Measurements from ENCODE around the gene TAMM41. TPM values are rescaled to one million over a fixed set of nuclear protein-coding genes. Genes with fewer than 3 reads are reported as not detected.

Gene TAMM41
- total RNA-seq, 4 donors from 2014 or later: 4.9 to 29.9 (median 19.1) TPM

GRCh38 chr3:11770477-11771391 is 76.0 kb downstream of the TAMM41 start:
- TF ChIP-seq POLR2A (IDR thresholded peaks at IDR 0.05) (peak; percentile 38), CTCF (IDR thresholded peaks at IDR 0.05) (no peak), EP300 (IDR thresholded peaks at IDR 0.05; ENCODE audit: low read depth) (no peak), POLR2AphosphoS5 (IDR thresholded peaks at IDR 0.05) (peak; percentile 62 to 69 (median 64))
- H3K27me3 ChIP-seq: no peaks in the 10 kb centered on the region
- no peaks in the 10 kb centered on the region for H3K9me3 ChIP-seq
- no peaks in the 10 kb centered on the region for H3K36me3 ChIP-seq
- peak overlapping the region in 1 of 4 donors; percentile 9 for H3K4me3 ChIP-seq
- WGBS, 2 donors (ENCODE audit: low coverage in 1 of 2): 10 to 25% methylated on average over 4 to 20 of the region's 20 CpGs
- peak; percentile 90 for DNase-seq
- H3K27ac ChIP-seq: peak overlapping the region; percentile 82 to 89 (median 86)
- peaks cover 3 to 20% (median 10%) of the 10 kb centered on the region in 4 donors for H3K4me1 ChIP-seq
- intact Hi-C loops (cut with DNase I; ENCODE audit: low total_unique reads) (no loop called here), in situ Hi-C loops (cut with MboI; ENCODE audit: low pct_ligation_motif_present in 1 of 4, low pct_unique_long_range_greater_than_20kb in 1 of 4, low sequenced_read_pairs in 3 of 4) (no loop called here)

DNA sequence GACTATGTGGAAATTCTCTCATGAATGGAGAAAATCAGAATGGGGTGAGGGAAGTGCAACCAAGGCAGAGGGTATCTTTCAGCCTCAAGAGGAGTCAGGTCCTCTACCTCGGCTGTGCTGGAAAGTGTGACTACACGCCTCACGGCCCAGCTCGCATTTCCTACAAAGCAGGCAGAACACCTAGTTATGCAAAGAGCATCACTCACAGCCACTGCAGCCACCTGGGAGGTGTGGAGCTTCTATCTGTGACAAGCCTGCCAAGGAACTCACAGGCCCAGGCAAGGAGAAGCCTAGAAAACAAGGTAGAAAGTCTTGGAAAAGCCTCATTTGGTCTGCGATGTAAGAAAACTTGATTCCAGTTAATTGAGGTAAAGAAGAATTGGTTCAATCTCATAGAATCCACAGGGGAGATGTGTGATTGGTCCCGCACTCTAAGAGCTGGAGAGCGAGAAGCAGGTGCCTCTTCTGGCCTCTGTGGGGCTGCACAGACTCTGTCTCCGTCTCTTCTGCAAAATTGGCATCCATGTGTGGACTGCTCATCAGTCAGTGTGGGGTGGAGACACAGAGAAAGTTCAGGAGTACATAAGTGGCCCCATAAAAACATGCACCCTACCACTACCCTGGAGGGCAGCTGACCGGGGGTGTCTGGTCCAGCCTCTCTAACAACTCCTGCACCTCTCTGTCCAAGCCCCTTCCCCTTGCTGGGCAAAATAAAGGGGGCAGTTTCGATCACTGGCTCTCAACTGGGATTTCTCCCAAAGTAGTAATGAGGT is 76.8 kb downstream of the TAMM41 start:
- Histone ChIP-seq H3K36me3 (no peaks in the 10 kb centered on the region), H3K27ac (peak overlapping the region in 3 of 4 donors; percentile 86 to 89 (median 87)), H3K9me3 (no peaks in the 10 kb centered on the region), H3K4me1 (peaks cover 3 to 20% (median 10%) of the 10 kb centered on the region in 4 donors), H3K4me3 (no peak overlapping the region), H3K27me3 (no peaks in the 10 kb centered on the region)
- intact Hi-C loops (cut with DNase I; ENCODE audit: low total_unique reads) (no loop called here), in situ Hi-C loops (cut with MboI; ENCODE audit: low pct_ligation_motif_present in 1 of 4, low pct_unique_long_range_greater_than_20kb in 1 of 4, low sequenced_read_pairs in 3 of 4) (no loop called here)
- 72 to 80% methylated on average over 2 to 10 of the region's 10 CpGs for WGBS, 2 donors (ENCODE audit: low coverage in 1 of 2)
- no peak for TF ChIP-seq POLR2AphosphoS5 (IDR thresholded peaks at IDR 0.05)
- DNase-seq: no peak

DNA sequence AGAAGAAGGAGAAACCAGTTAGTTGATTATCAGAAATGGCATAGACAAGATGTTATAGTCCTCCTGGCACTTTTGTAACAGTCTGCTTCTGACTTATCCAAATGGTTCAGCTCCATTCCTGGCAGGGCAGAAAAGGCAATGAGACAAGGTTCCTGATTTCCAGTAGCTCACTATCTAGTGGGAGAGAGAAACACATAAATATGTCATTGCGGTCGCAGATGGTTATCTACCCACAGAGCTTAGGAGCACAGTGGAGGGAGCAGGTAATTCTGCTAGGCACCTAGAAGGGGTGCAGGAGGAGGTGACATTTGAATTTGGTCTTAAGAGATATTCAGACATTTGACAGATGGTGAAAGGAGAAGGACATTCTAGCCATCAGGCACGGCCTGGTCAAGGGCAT is 78.1 kb downstream of the TAMM41 start:
- H3K27ac ChIP-seq: no peak overlapping the region
- intact Hi-C loops (cut with DNase I; ENCODE audit: low total_unique reads): no loop called here
- H3K36me3 ChIP-seq: no peaks in the 10 kb centered on the region
- 90 to 100% methylated on average over 1 to 3 of the region's 3 CpGs for WGBS, 2 donors (ENCODE audit: low coverage in 1 of 2)
- in situ Hi-C loops (cut with MboI; ENCODE audit: low pct_ligation_motif_present in 1 of 4, low pct_unique_long_range_greater_than_20kb in 1 of 4, low sequenced_read_pairs in 3 of 4): no loop called here
- no peaks in the 10 kb centered on the region for H3K27me3 ChIP-seq
- H3K9me3 ChIP-seq: no peaks in the 10 kb centered on the region
- no peak for DNase-seq
- TF ChIP-seq CTCF (IDR thresholded peaks at IDR 0.05) (no peak), POLR2A (IDR thresholded peaks at IDR 0.05) (no peak), POLR2AphosphoS5 (IDR thresholded peaks at IDR 0.05) (no peak), EP300 (IDR thresholded peaks at IDR 0.05; ENCODE audit: low read depth) (no peak)
- peaks cover 3 to 20% (median 10%) of the 10 kb centered on the region in 4 donors for H3K4me1 ChIP-seq
- H3K4me3 ChIP-seq: no peak overlapping the region

DNA sequence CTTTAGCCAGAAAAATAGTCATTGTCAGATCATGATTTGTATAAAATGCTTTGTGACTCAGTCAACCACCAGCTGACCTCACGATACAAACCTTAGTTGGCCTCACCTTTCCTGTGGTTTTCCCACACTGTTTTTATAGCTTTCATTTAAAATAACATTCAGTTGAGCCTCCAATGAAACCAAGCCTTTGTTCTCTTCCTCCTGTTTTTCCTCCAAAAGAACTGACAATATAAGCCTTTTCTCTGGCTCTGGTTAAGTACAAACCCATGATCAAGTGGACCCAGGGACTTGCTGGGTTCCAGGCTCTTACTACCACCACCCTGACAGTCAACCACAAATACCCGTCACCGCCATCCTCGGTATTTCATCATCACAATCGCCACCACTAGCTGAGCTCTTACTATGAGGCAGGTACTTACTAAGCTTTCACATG is 81.7 kb downstream of the TAMM41 start:
- in situ Hi-C loops (cut with MboI; ENCODE audit: low pct_ligation_motif_present in 1 of 4, low pct_unique_long_range_greater_than_20kb in 1 of 4, low sequenced_read_pairs in 3 of 4) (no loop called here), intact Hi-C loops (cut with DNase I; ENCODE audit: low total_unique reads) (no loop called here)
- H3K4me3 ChIP-seq: no peak overlapping the region
- no peaks in the 10 kb centered on the region for H3K27me3 ChIP-seq
- H3K27ac ChIP-seq: no peak overlapping the region
- DNase-seq: no peak
- WGBS, 2 donors (ENCODE audit: low coverage in 1 of 2): 65 to 69% methylated on average over 4 to 5 of the region's 5 CpGs
- peaks cover 0 to under 1% (median 0%) of the 10 kb centered on the region in 4 donors for H3K4me1 ChIP-seq
- TF ChIP-seq EP300 (IDR thresholded peaks at IDR 0.05; ENCODE audit: low read depth) (no peak), POLR2AphosphoS5 (IDR thresholded peaks at IDR 0.05) (no peak)
- H3K36me3 ChIP-seq: no peaks in the 10 kb centered on the region
- H3K9me3 ChIP-seq: no peaks in the 10 kb centered on the region

GRCh38 chr3:11759996-11760395 is 86.7 kb downstream of the TAMM41 start:
- no peak overlapping the region for H3K4me3 ChIP-seq
- TF ChIP-seq CTCF (IDR thresholded peaks at IDR 0.05) (no peak), POLR2AphosphoS5 (IDR thresholded peaks at IDR 0.05) (no peak), EP300 (IDR thresholded peaks at IDR 0.05; ENCODE audit: low read depth) (no peak), POLR2A (IDR thresholded peaks at IDR 0.05) (no peak)
- intact Hi-C loops (cut with DNase I; ENCODE audit: low total_unique reads) (no loop called here), in situ Hi-C loops (cut with MboI; ENCODE audit: low pct_ligation_motif_present in 1 of 4, low pct_unique_long_range_greater_than_20kb in 1 of 4, low sequenced_read_pairs in 3 of 4) (no loop called here)
- H3K4me1 ChIP-seq: no peaks in the 10 kb centered on the region
- 67 to 89% methylated on average over 1 to 2 of the region's 2 CpGs for WGBS, 2 donors (ENCODE audit: low coverage in 1 of 2)
- no peaks in the 10 kb centered on the region for H3K9me3 ChIP-seq
- no peaks in the 10 kb centered on the region for H3K36me3 ChIP-seq
- no peak overlapping the region for H3K27ac ChIP-seq
- no peaks in the 10 kb centered on the region for H3K27me3 ChIP-seq
- DNase-seq: no peak

All from transverse colon (tissue), 4 donors.